ENCODE data around the gene ZFYVE28. TPM values are rescaled to one million over a fixed set of nuclear protein-coding genes. Genes with fewer than 3 reads are reported as not detected.

ZFYVE28 gene
- total and polyA plus RNA-seq, 2 of the 8 experiments (the other 6 are each of a cell fraction or from before 2014, with no cell fraction given), result 1.7 to 4.9 TPM

- 96% methylated on average over 11 of the region's 11 CpGs; no CpG with 5 or more reads in 1 of the 2 experiments for WGBS, 2 experiments (ENCODE audit: extremely low coverage in 1 of 2, insufficient coverage in 1 of 2, insufficient read length in 1 of 2, insufficient replicate concordance in 2 of 2, low coverage in 1 of 2, low lambda C conversion rate in 2 of 2, missing lambda C conversion rate in 1 of 2)
- POLR2A ChIA-PET (ENCODE audit: partially characterized antibody), result interaction anchor here (1.0 kb wide), 1 partner anchor 25 kb away, joined by 3 read pairs; no protein-coding TSS in a partner anchor
- CTCF ChIA-PET (ENCODE audit: partially characterized antibody), result interaction anchor here (2.1 kb wide), 1 partner anchor 13 kb away, joined by 5 read pairs; no protein-coding TSS in a partner anchor
- no peak for TF ChIP-seq SIX5 (IDR thresholded peaks at IDR 0.05; ENCODE audit: low read depth, low read length)
- TF ChIP-seq POU5F1 (IDR thresholded peaks at IDR 0.05; ENCODE audit: low read depth, low read length), result no peak
- no peak for TF ChIP-seq CEBPB (IDR thresholded peaks at IDR 0.05; ENCODE audit: low read depth, low read length)
- no peak for TF ChIP-seq EGR1 (IDR thresholded peaks at IDR 0.05; ENCODE audit: borderline replicate concordance, low read depth, low read length)
- no peak for TF ChIP-seq SP1 (IDR thresholded peaks at IDR 0.05; ENCODE audit: low read depth, low read length)
- no peak for TF ChIP-seq BCL11A (IDR thresholded peaks at IDR 0.05; ENCODE audit: low read depth in 2 of 2, low read length in 2 of 2)
- TF ChIP-seq ASH2L (IDR thresholded peaks at IDR 0.05; ENCODE audit: low read length), result no peak
- TF ChIP-seq RNF2 (IDR thresholded peaks at IDR 0.05; ENCODE audit: borderline replicate concordance, low read depth, low read length, missing control alignments, poor library complexity, severe bottlenecking), result no peak
- no peak for TF ChIP-seq KDM4A (IDR thresholded peaks at IDR 0.05; ENCODE audit: low read depth, low read length, severe bottlenecking)
- TF ChIP-seq CBX8 (IDR thresholded peaks at IDR 0.05; ENCODE audit: borderline replicate concordance, low read depth, low read length), result no peak
- no peak for TF ChIP-seq JUN (IDR thresholded peaks at IDR 0.05; ENCODE audit: low read depth, low read length)
- no peak for TF ChIP-seq BRCA1 (IDR thresholded peaks at IDR 0.05; ENCODE audit: low read depth, low read length)
- TF ChIP-seq FOSL1 (IDR thresholded peaks at IDR 0.05; ENCODE audit: insufficient read depth, low read depth, low read length), result no peak
- no peak for TF ChIP-seq ATF3 (IDR thresholded peaks at IDR 0.05; ENCODE audit: insufficient read depth, low read depth, low read length)
Measured at GRCh38 chr4:2289955-2290333, 128.5 kb downstream of the ZFYVE28 start.

More at GRCh38 chr4:2289955-2290333, 128.5 kb downstream of the ZFYVE28 start:
- no peak overlapping the region for H2AFZ ChIP-seq (ENCODE audit: low read length)
- no peaks in the 10 kb centered on the region for H3K27me3 ChIP-seq (replicated peaks in 1 of 4; ENCODE audit: control insufficient read depth in 3 of 4, extremely low read depth in 1 of 4, insufficient read depth in 3 of 4, low read length in 3 of 4)
- H3K36me3 ChIP-seq (ENCODE audit: control insufficient read depth in 2 of 4, insufficient read depth in 4 of 4, low read length in 3 of 4), result no peaks in the 10 kb centered on the region
- DNase-seq (ENCODE audit: low read depth in 1 of 2, low spot score in 2 of 2) (no peak), FAIRE-seq (no peak)
- H3K23me2 ChIP-seq (ENCODE audit: low read depth, low read length), result no peaks in the 10 kb centered on the region
- no peak overlapping the region for H2BK5ac ChIP-seq (ENCODE audit: low read depth, low read length)
- H2AK5ac ChIP-seq (ENCODE audit: low read depth, low read length), result no peak overlapping the region
- H4K5ac ChIP-seq (ENCODE audit: insufficient read length, low read depth, low read length), result no peak overlapping the region
- H3K14ac ChIP-seq (ENCODE audit: insufficient read length), result no peak overlapping the region
- H2BK120ac ChIP-seq (replicated peaks; ENCODE audit: low read depth, low read length), result no peak overlapping the region
- H3K4me2 ChIP-seq (ENCODE audit: insufficient read depth in 1 of 2, low read depth in 2 of 2, low read length in 2 of 2), result no peak overlapping the region
- no peak overlapping the region for H3K18ac ChIP-seq (ENCODE audit: extremely low read depth, low read length)
- H2BK20ac ChIP-seq (ENCODE audit: low read length), result no peak overlapping the region
- H3K4me3 ChIP-seq (ENCODE audit: extremely low read depth in 1 of 4, insufficient read depth in 2 of 4, low read depth in 3 of 4, low read length in 4 of 4), result no peak overlapping the region
- no peak overlapping the region for H3K56ac ChIP-seq (replicated peaks; ENCODE audit: insufficient read length, low read depth, low read length)
- H4K91ac ChIP-seq (replicated peaks; ENCODE audit: insufficient read length, low read length), result no peak overlapping the region
- H3K27ac ChIP-seq (ENCODE audit: low read depth, low read length), result no peak overlapping the region; the same call in 1 of the 2 replicates
- H3K4ac ChIP-seq (replicated peaks; ENCODE audit: insufficient read length, low read depth, low read length), result no peak overlapping the region
- no peak overlapping the region for H3K9ac ChIP-seq (replicated peaks in 1 of 4; ENCODE audit: extremely low read depth in 1 of 4, low read depth in 3 of 4, low read length in 3 of 4)
- no peaks in the 10 kb centered on the region for H3K79me1 ChIP-seq (ENCODE audit: low read depth, low read length)
- H3K9me3 ChIP-seq (ENCODE audit: insufficient read depth in 2 of 2, low read depth in 1 of 2, low read length in 1 of 2), result no peaks in the 10 kb centered on the region
- no peaks in the 10 kb centered on the region for H3K79me2 ChIP-seq (ENCODE audit: control insufficient read depth in 1 of 2, insufficient read depth in 2 of 2, low read length in 2 of 2)
- H3K4me1 ChIP-seq (replicated peaks in 1 of 4; ENCODE audit: control insufficient read depth in 3 of 4, insufficient read depth in 4 of 4, low read length in 3 of 4), result peaks cover 0 to 8% (median 0%) of the 10 kb centered on the region in 4 experiments; a peak in 2 of 7 replicates
- no peak overlapping the region for H4K8ac ChIP-seq (ENCODE audit: extremely low read depth, insufficient read depth, low read length)
- H3K23ac ChIP-seq (ENCODE audit: insufficient read length), result no peak overlapping the region
- H4K20me1 ChIP-seq (replicated peaks in 1 of 2; ENCODE audit: control insufficient read depth in 1 of 2, insufficient read depth in 2 of 2, low read length in 2 of 2), result peaks cover 0 to 2% of the 10 kb centered on the region in 2 experiments
- H2BK12ac ChIP-seq (ENCODE audit: low read depth, low read length), result no peak overlapping the region
- no peak overlapping the region for H2BK15ac ChIP-seq (ENCODE audit: low read length)

Measured in H1 (cell line).